Measurements from ENCODE around the gene NFIC. TPM values are rescaled to one million over a fixed set of nuclear protein-coding genes. Genes with fewer than 3 reads are reported as not detected.
"Not testable (repeated sequence)": the region's sequence is repeated elsewhere in the genome, so short reads cannot be mapped to it uniquely, and the experiment has no call there.

NFIC gene
- total RNA-seq, 4 donors from 2014 or later, result 55.7 to 84.5 (median 65.5) TPM

- peak; percentile 52 for DNase-seq (ENCODE audit: low spot score)
- TF ChIP-seq CTCF (IDR thresholded peaks at IDR 0.05), result no peak
- ATAC-seq (ENCODE audit: low FRiP score), result peak; percentile 65
These were observed 21.5 kb downstream of the NFIC start for GRCh38 chr19:3387645-3388589.

GRCh38 chr19:3389446-3389778 lies 23.0 kb downstream of the NFIC start:
- no peak for DNase-seq (ENCODE audit: low spot score)
- no peak for ATAC-seq (ENCODE audit: low FRiP score)
- TF ChIP-seq CTCF (IDR thresholded peaks at IDR 0.05), result no peak

GRCh38 chr19:3389876-3390371 lies 23.5 kb downstream of the NFIC start:
- no peak for DNase-seq (ENCODE audit: low spot score)
- TF ChIP-seq CTCF (IDR thresholded peaks at IDR 0.05), result no peak
- no peak for ATAC-seq (ENCODE audit: low FRiP score)

GRCh38 chr19:3391911-3392310 lies 25.5 kb downstream of the NFIC start:
- not testable (repeated sequence) for DNase-seq (ENCODE audit: low spot score); ATAC-seq (ENCODE audit: low FRiP score)

GRCh38 chr19:3392480-3392879 lies 26.1 kb downstream of the NFIC start:
- DNase-seq (ENCODE audit: low spot score) (no peak), ATAC-seq (ENCODE audit: low FRiP score) (no peak)
- TF ChIP-seq CTCF (IDR thresholded peaks at IDR 0.05), result no peak

GRCh38 chr19:3396881-3397265 lies 30.5 kb downstream of the NFIC start:
- ATAC-seq (ENCODE audit: low FRiP score), result no peak
- no peak for DNase-seq (ENCODE audit: low spot score)
- TF ChIP-seq CTCF (IDR thresholded peaks at IDR 0.05), result no peak

GRCh38 chr19:3397266-3398022 lies 31.1 kb downstream of the NFIC start:
- no peak for DNase-seq (ENCODE audit: low spot score)
- ATAC-seq (ENCODE audit: low FRiP score), result peak; percentile 33
- TF ChIP-seq CTCF (IDR thresholded peaks at IDR 0.05), result no peak
